ENCODE data around the gene PACRG.

The PACRG gene

GRCh38 chr6:163308629-163309440 is 581.1 kb downstream of the PACRG start:
- Histone ChIP-seq H3K18ac (ENCODE audit: low read length) (no peak overlapping the region), H3K79me2 (ENCODE audit: control insufficient read depth, insufficient read depth, low read length, poor library complexity) (no peaks in the 10 kb centered on the region), H3K9ac (ENCODE audit: low read length) (no peak overlapping the region), H3K27ac (ENCODE audit: low read depth, low read length) (no peak overlapping the region), H3K14ac (ENCODE audit: low read length) (no peak overlapping the region), H2BK12ac (ENCODE audit: low read length) (no peak overlapping the region), H4K91ac (ENCODE audit: low read depth, low read length) (no peak overlapping the region), H4K8ac (ENCODE audit: low read depth, low read length) (no peak overlapping the region), H3K27me3 (ENCODE audit: insufficient read depth, low read length) (no peaks in the 10 kb centered on the region), H3K36me3 (ENCODE audit: control insufficient read depth in 1 of 2, insufficient read depth in 2 of 2, low read length in 2 of 2) (no peaks in the 10 kb centered on the region), H2AFZ (ENCODE audit: insufficient read depth, low read length, poor library complexity) (no peak overlapping the region), H3K4me1 (ENCODE audit: control insufficient read depth in 1 of 2, insufficient read depth in 2 of 2, low read length in 2 of 2) (no peaks in the 10 kb centered on the region), H3K4me2 (ENCODE audit: low read length) (no peak overlapping the region), H3K4me3 (ENCODE audit: low read depth, low read length) (no peak overlapping the region), H2BK5ac (ENCODE audit: low read depth, low read length, poor library complexity) (no peak overlapping the region), H2BK120ac (ENCODE audit: insufficient read depth, low read length, poor library complexity) (no peak overlapping the region), H3K23ac (ENCODE audit: low read length) (no peak overlapping the region), H3K4ac (ENCODE audit: low read depth, low read length) (no peak overlapping the region), H4K12ac (ENCODE audit: low read depth, low read length) (no peak overlapping the region), H2AK5ac (ENCODE audit: low read length) (no peak overlapping the region), H3K79me1 (ENCODE audit: low read length) (no peaks in the 10 kb centered on the region), H3K9me3 (ENCODE audit: insufficient read depth, low read depth, low read length) (peaks cover 2% of the 10 kb centered on the region)
- no CpG with 5 or more reads among the region's 22 CpGs for WGBS (ENCODE audit: extremely low coverage, insufficient coverage, insufficient read length)
- no peak for DNase-seq

GRCh38 chr6:163309491-163310026 is 581.8 kb downstream of the PACRG start:
- Histone ChIP-seq H3K79me2 (ENCODE audit: control insufficient read depth, insufficient read depth, low read length, poor library complexity) (no peaks in the 10 kb centered on the region), H3K18ac (ENCODE audit: low read length) (no peak overlapping the region), H3K79me1 (ENCODE audit: low read length) (no peaks in the 10 kb centered on the region), H3K4ac (ENCODE audit: low read depth, low read length) (no peak overlapping the region), H3K4me3 (ENCODE audit: low read depth, low read length) (no peak overlapping the region), H3K27ac (ENCODE audit: low read depth, low read length) (no peak overlapping the region), H3K9ac (ENCODE audit: low read length) (no peak overlapping the region), H2AK5ac (ENCODE audit: low read length) (no peak overlapping the region), H4K91ac (ENCODE audit: low read depth, low read length) (no peak overlapping the region), H4K8ac (ENCODE audit: low read depth, low read length) (no peak overlapping the region), H3K4me1 (ENCODE audit: control insufficient read depth in 1 of 2, insufficient read depth in 2 of 2, low read length in 2 of 2) (no peaks in the 10 kb centered on the region), H3K27me3 (ENCODE audit: insufficient read depth, low read length) (no peaks in the 10 kb centered on the region), H3K23ac (ENCODE audit: low read length) (no peak overlapping the region), H2BK120ac (ENCODE audit: insufficient read depth, low read length, poor library complexity) (no peak overlapping the region), H2BK12ac (ENCODE audit: low read length) (no peak overlapping the region), H4K12ac (ENCODE audit: low read depth, low read length) (no peak overlapping the region), H3K14ac (ENCODE audit: low read length) (no peak overlapping the region), H3K4me2 (ENCODE audit: low read length) (no peak overlapping the region), H2AFZ (ENCODE audit: insufficient read depth, low read length, poor library complexity) (no peak overlapping the region), H3K36me3 (ENCODE audit: control insufficient read depth in 1 of 2, insufficient read depth in 2 of 2, low read length in 2 of 2) (no peaks in the 10 kb centered on the region), H2BK5ac (ENCODE audit: low read depth, low read length, poor library complexity) (no peak overlapping the region), H3K9me3 (ENCODE audit: insufficient read depth, low read depth, low read length) (peaks cover 2% of the 10 kb centered on the region)
- DNase-seq = peak; percentile 34 to 65
- no CpG with 5 or more reads among the region's 13 CpGs for WGBS (ENCODE audit: extremely low coverage, insufficient coverage, insufficient read length)

- H3K14ac ChIP-seq (ENCODE audit: low read length) = no peak overlapping the region
- no peak overlapping the region for H3K18ac ChIP-seq (ENCODE audit: low read length)
- no peak overlapping the region for H4K91ac ChIP-seq (ENCODE audit: low read depth, low read length)
- H3K4me1 ChIP-seq (ENCODE audit: control insufficient read depth in 1 of 2, insufficient read depth in 2 of 2, low read length in 2 of 2) = no peaks in the 10 kb centered on the region
- no peak overlapping the region for H4K12ac ChIP-seq (ENCODE audit: low read depth, low read length)
- H3K27me3 ChIP-seq (ENCODE audit: insufficient read depth, low read length) = no peaks in the 10 kb centered on the region
- H2BK120ac ChIP-seq (ENCODE audit: insufficient read depth, low read length, poor library complexity) = no peak overlapping the region
- no peak overlapping the region for H2BK12ac ChIP-seq (ENCODE audit: low read length)
- no peak overlapping the region for H3K4ac ChIP-seq (ENCODE audit: low read depth, low read length)
- no peak overlapping the region for H2AFZ ChIP-seq (ENCODE audit: insufficient read depth, low read length, poor library complexity)
- no peak overlapping the region for H4K8ac ChIP-seq (ENCODE audit: low read depth, low read length)
- DNase-seq = peak; percentile 35 to 59
- no peaks in the 10 kb centered on the region for H3K79me1 ChIP-seq (ENCODE audit: low read length)
- H3K9me3 ChIP-seq (ENCODE audit: insufficient read depth, low read depth, low read length) = peaks cover 2% of the 10 kb centered on the region
- no peaks in the 10 kb centered on the region for H3K36me3 ChIP-seq (ENCODE audit: control insufficient read depth in 1 of 2, insufficient read depth in 2 of 2, low read length in 2 of 2)
- H3K4me3 ChIP-seq (ENCODE audit: low read depth, low read length) = no peak overlapping the region
- no peak overlapping the region for H3K23ac ChIP-seq (ENCODE audit: low read length)
- H3K4me2 ChIP-seq (ENCODE audit: low read length) = no peak overlapping the region
- WGBS (ENCODE audit: extremely low coverage, insufficient coverage, insufficient read length) = no CpG with 5 or more reads among the region's 44 CpGs
- H2AK5ac ChIP-seq (ENCODE audit: low read length) = no peak overlapping the region
- no peak overlapping the region for H3K27ac ChIP-seq (ENCODE audit: low read depth, low read length)
- H3K9ac ChIP-seq (ENCODE audit: low read length) = no peak overlapping the region
- H3K79me2 ChIP-seq (ENCODE audit: control insufficient read depth, insufficient read depth, low read length, poor library complexity) = no peaks in the 10 kb centered on the region
- no peak overlapping the region for H2BK5ac ChIP-seq (ENCODE audit: low read depth, low read length, poor library complexity)
These were observed 582.6 kb downstream of the PACRG start for GRCh38 chr6:163310096-163310972.

GRCh38 chr6:163310973-163311383 is 583.2 kb downstream of the PACRG start:
- Histone ChIP-seq H3K27me3 (ENCODE audit: insufficient read depth, low read length) (no peaks in the 10 kb centered on the region), H2AK5ac (ENCODE audit: low read length) (no peak overlapping the region), H3K4ac (ENCODE audit: low read depth, low read length) (no peak overlapping the region), H3K9ac (ENCODE audit: low read length) (no peak overlapping the region), H3K14ac (ENCODE audit: low read length) (no peak overlapping the region), H3K4me1 (ENCODE audit: control insufficient read depth in 1 of 2, insufficient read depth in 2 of 2, low read length in 2 of 2) (no peaks in the 10 kb centered on the region), H4K8ac (ENCODE audit: low read depth, low read length) (no peak overlapping the region), H3K9me3 (ENCODE audit: insufficient read depth, low read depth, low read length) (peaks cover 2% of the 10 kb centered on the region), H3K18ac (ENCODE audit: low read length) (no peak overlapping the region), H2BK120ac (ENCODE audit: insufficient read depth, low read length, poor library complexity) (no peak overlapping the region), H3K79me1 (ENCODE audit: low read length) (no peaks in the 10 kb centered on the region), H3K27ac (ENCODE audit: low read depth, low read length) (no peak overlapping the region), H3K4me3 (ENCODE audit: low read depth, low read length) (no peak overlapping the region), H3K23ac (ENCODE audit: low read length) (no peak overlapping the region), H3K36me3 (ENCODE audit: control insufficient read depth in 1 of 2, insufficient read depth in 2 of 2, low read length in 2 of 2) (no peaks in the 10 kb centered on the region), H3K4me2 (ENCODE audit: low read length) (no peak overlapping the region), H4K91ac (ENCODE audit: low read depth, low read length) (no peak overlapping the region), H2BK12ac (ENCODE audit: low read length) (no peak overlapping the region), H3K79me2 (ENCODE audit: control insufficient read depth, insufficient read depth, low read length, poor library complexity) (no peaks in the 10 kb centered on the region), H2BK5ac (ENCODE audit: low read depth, low read length, poor library complexity) (no peak overlapping the region), H2AFZ (ENCODE audit: insufficient read depth, low read length, poor library complexity) (no peak overlapping the region), H4K12ac (ENCODE audit: low read depth, low read length) (no peak overlapping the region)
- DNase-seq = no peak
- no CpG with 5 or more reads among the region's 2 CpGs for WGBS (ENCODE audit: extremely low coverage, insufficient coverage, insufficient read length)
